ENCODE data around the gene LHFPL6.
"Not testable (repeated sequence)": the region's sequence is repeated elsewhere in the genome, so short reads cannot be mapped to it uniquely, and the experiment has no call there.

The LHFPL6 gene

GRCh38 chr13:39350461-39350881 lies 252.5 kb downstream of the LHFPL6 start:
- DNase-seq (ENCODE audit: low read depth): no peak
- no peak for TF ChIP-seq MAX (IDR thresholded peaks at IDR 0.05; ENCODE audit: low read depth, low read length)
- no peak for TF ChIP-seq CTCF (IDR thresholded peaks at IDR 0.05; ENCODE audit: low read depth, low read length)
- no peak for TF ChIP-seq MYC (IDR thresholded peaks at IDR 0.05; ENCODE audit: low read depth, low read length)
- no peak for TF ChIP-seq POLR2A (IDR thresholded peaks at IDR 0.05; ENCODE audit: extremely low read depth, insufficient read length)

GRCh38 chr13:39349391-39349960 lies 253.5 kb downstream of the LHFPL6 start:
- TF ChIP-seq MAX (IDR thresholded peaks at IDR 0.05; ENCODE audit: low read depth, low read length) (no peak), MYC (IDR thresholded peaks at IDR 0.05; ENCODE audit: low read depth, low read length) (no peak), POLR2A (IDR thresholded peaks at IDR 0.05; ENCODE audit: extremely low read depth, insufficient read length) (no peak), CTCF (IDR thresholded peaks at IDR 0.05; ENCODE audit: low read depth, low read length) (no peak)
- H3K4me3 ChIP-seq (ENCODE audit: low read depth, low read length): no peak overlapping the region
- DNase-seq (ENCODE audit: low read depth): no peak

More at GRCh38 chr13:39350461-39350881, 252.5 kb downstream of the LHFPL6 start:
- H3K4me3 ChIP-seq (ENCODE audit: low read depth, low read length): no peak overlapping the region

GRCh38 chr13:39347926-39348901 lies 254.8 kb downstream of the LHFPL6 start:
- TF ChIP-seq MAX (IDR thresholded peaks at IDR 0.05; ENCODE audit: low read depth, low read length) (no peak), POLR2A (IDR thresholded peaks at IDR 0.05; ENCODE audit: extremely low read depth, insufficient read length) (no peak), MYC (IDR thresholded peaks at IDR 0.05; ENCODE audit: low read depth, low read length) (no peak), CTCF (IDR thresholded peaks at IDR 0.05; ENCODE audit: low read depth, low read length) (no peak)
- no peak overlapping the region for H3K4me3 ChIP-seq (ENCODE audit: low read depth, low read length)
- DNase-seq (ENCODE audit: low read depth): no peak

GRCh38 chr13:39345982-39346381 lies 257.0 kb downstream of the LHFPL6 start:
- DNase-seq (ENCODE audit: low read depth): peak; percentile 31
- H3K4me3 ChIP-seq (ENCODE audit: low read depth, low read length): no peak overlapping the region
- TF ChIP-seq MAX (IDR thresholded peaks at IDR 0.05; ENCODE audit: low read depth, low read length): no peak
- TF ChIP-seq MYC (IDR thresholded peaks at IDR 0.05; ENCODE audit: low read depth, low read length): peak; percentile 17; the same call in 1 of the 2 replicates
- no peak for TF ChIP-seq POLR2A (IDR thresholded peaks at IDR 0.05; ENCODE audit: extremely low read depth, insufficient read length)

- DNase-seq (ENCODE audit: low read depth): no peak
- TF ChIP-seq MYC (IDR thresholded peaks at IDR 0.05; ENCODE audit: low read depth, low read length) (no peak), CTCF (IDR thresholded peaks at IDR 0.05; ENCODE audit: low read depth, low read length) (no peak), POLR2A (IDR thresholded peaks at IDR 0.05; ENCODE audit: extremely low read depth, insufficient read length) (no peak), MAX (IDR thresholded peaks at IDR 0.05; ENCODE audit: low read depth, low read length) (no peak)
- no peak overlapping the region for H3K4me3 ChIP-seq (ENCODE audit: low read depth, low read length)
These were observed 261.7 kb downstream of the LHFPL6 start for GRCh38 chr13:39341251-39341650.

GRCh38 chr13:39338114-39338513 lies 264.9 kb downstream of the LHFPL6 start:
- not testable (repeated sequence) for H3K4me3 ChIP-seq (ENCODE audit: low read depth, low read length); DNase-seq (ENCODE audit: low read depth)
